Mucosa of descending colon (tissue), 3 donors: ENCODE measurements around the gene CASR. TPM values are rescaled to one million over a fixed set of nuclear protein-coding genes. Genes with fewer than 3 reads are reported as not detected.
A peak's percentile ranks its signal among the peaks of the same experiment; 100 is the strongest.

Source experiments
- ATAC-seq: fragments of 200-7000 bp; cut with Tn5 transposase; one replicate; pipeline ENCODE4 v1.9.1; 2020; ENCODE audit warnings: mild to moderate bottlenecking, moderate library complexity
- DNase-seq, 3 donors: peaks; one replicate each; pipeline ENCODE4 v3.0.0-alpha.2; 2020
- H3K36me3 ChIP-seq: fragments of 200-600 bp; one replicate; pipeline ENCODE4 v1.8.0; 2021; ENCODE audit warnings: low read depth, mild to moderate bottlenecking
- H3K4me1 ChIP-seq: fragments of 200-600 bp; one replicate; pipeline ENCODE4 v1.8.0; 2021; ENCODE audit warnings: low read depth, mild to moderate bottlenecking
- H3K4me3 ChIP-seq: fragments of 200-600 bp; one replicate; pipeline ENCODE4 v1.8.0; 2021; ENCODE audit warnings: mild to moderate bottlenecking
- H3K9me3 ChIP-seq: fragments of 200-600 bp; one replicate; pipeline ENCODE4 v1.8.0; 2021; ENCODE audit warnings: mild to moderate bottlenecking
- intact Hi-C, 2 donors: fragments of 100-400 bp; cut with DNase I in 1 of 2; cut with micrococcal nuclease in 1 of 2; formaldehyde crosslinking; loops; one replicate each; pipeline versions ENCODE4 v1.11.0 to v1.11.1; 2022; cut with DNase I, micrococcal nuclease
- total RNA-seq, 3 donors: library from RNA; stranded (reverse); fragmentation: NEBNext Ultra II Directional in 2 of 3; extraction: Animal tissue kit (Norgen Biotek cat#: 25700) in 2 of 3; gene quantifications; one replicate each; pipeline versions ENCODE4 v1.2.1 to v1.2.4, GENCODE V29; 2021 to 2023
- TF ChIP-seq, protein P1 (sequence below): fragments of 200-600 bp; IDR thresholded peaks from one replicate; pipeline ENCODE4 v1.8.0; 2022; ENCODE audit warnings: antibody characterized with exemption, mild to moderate bottlenecking
- donor health status: DM: no; HTN: no; CAD: no; lungs with moderate emphysema.
- donor health status: DM: no; HTN: no; CAD: no.
- donor health status: DM: no; HTN: yes; CAD: no.

The CASR gene
- total RNA-seq, 3 donors from 2014 or later: 0.32 to 1.2 (median 0.36) TPM

DNA sequence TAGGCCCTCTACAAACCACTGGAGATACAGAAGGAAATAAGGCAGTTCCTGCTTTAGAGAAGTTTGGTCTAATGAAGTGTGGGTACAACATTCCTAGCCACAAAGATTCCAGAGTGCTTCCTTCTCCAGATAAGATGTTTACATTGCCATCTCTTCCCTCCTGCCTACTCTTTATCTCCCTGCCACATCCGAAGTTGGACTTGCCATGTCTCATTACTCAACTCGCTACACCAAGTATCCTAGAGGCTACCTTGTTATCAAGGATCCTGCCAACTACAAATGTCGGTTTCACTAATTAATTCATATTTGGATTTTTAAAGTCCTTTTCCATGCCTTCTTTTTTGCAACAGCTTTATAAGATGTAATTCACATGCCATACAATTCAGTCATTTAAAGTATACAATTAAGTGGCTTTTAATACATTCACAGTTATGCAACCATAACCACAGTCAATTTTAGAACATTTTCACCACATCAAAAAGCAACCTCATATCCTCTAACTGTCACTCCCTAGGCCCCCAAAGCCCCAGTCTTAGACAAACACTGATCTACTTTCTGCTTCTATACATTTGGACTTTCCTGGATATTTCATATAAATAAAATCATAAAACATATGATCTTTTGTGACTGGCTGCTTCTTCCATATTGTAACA is 87.9 kb downstream of the CASR start:
- ATAC-seq: peak; percentile 31
- Histone ChIP-seq H3K9me3 (no peaks in the 10 kb centered on the region), H3K36me3 (no peaks in the 10 kb centered on the region), H3K4me1 (no peaks in the 10 kb centered on the region), H3K4me3 (no peak overlapping the region)
- DNase-seq: no peak
- TF ChIP-seq, protein P1, sequence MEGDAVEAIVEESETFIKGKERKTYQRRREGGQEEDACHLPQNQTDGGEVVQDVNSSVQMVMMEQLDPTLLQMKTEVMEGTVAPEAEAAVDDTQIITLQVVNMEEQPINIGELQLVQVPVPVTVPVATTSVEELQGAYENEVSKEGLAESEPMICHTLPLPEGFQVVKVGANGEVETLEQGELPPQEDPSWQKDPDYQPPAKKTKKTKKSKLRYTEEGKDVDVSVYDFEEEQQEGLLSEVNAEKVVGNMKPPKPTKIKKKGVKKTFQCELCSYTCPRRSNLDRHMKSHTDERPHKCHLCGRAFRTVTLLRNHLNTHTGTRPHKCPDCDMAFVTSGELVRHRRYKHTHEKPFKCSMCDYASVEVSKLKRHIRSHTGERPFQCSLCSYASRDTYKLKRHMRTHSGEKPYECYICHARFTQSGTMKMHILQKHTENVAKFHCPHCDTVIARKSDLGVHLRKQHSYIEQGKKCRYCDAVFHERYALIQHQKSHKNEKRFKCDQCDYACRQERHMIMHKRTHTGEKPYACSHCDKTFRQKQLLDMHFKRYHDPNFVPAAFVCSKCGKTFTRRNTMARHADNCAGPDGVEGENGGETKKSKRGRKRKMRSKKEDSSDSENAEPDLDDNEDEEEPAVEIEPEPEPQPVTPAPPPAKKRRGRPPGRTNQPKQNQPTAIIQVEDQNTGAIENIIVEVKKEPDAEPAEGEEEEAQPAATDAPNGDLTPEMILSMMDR: no peak
- intact Hi-C loops: no loop called here

GRCh38 chr3:122272879-122273278 is 89.4 kb downstream of the CASR start:
- H3K9me3 ChIP-seq: no peaks in the 10 kb centered on the region
- H3K4me1 ChIP-seq: no peaks in the 10 kb centered on the region
- no peaks in the 10 kb centered on the region for H3K36me3 ChIP-seq
- H3K4me3 ChIP-seq: no peak overlapping the region
- DNase-seq (no peak), ATAC-seq (no peak)
- TF ChIP-seq, protein P1: no peak
- intact Hi-C loops: no loop called here

DNA sequence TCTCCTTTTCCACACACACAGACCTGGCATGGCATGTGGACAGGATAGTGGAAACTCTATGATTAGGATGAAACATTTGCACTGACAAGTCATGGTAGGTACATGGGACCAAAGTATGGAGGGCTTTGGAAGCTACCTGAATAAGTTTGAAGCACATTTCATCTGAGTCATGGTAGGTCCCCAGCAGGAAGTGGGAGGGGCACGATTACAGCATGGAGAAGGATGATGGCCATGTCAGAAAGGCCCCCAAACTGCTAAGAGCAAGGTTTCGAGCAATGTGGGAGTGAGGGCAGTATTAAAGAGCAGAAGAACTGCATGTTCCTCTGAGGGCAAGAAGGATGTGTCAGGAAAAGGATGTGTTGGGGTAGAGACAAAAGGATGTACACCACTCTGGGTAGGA is 90.0 kb downstream of the CASR start:
- H3K36me3 ChIP-seq: no peaks in the 10 kb centered on the region
- H3K9me3 ChIP-seq: no peaks in the 10 kb centered on the region
- H3K4me1 ChIP-seq: no peaks in the 10 kb centered on the region
- no peak overlapping the region for H3K4me3 ChIP-seq
- DNase-seq: no peak
- TF ChIP-seq, protein P1: no peak
- intact Hi-C loops: no loop called here
- no peak for ATAC-seq

- Histone ChIP-seq H3K36me3 (no peaks in the 10 kb centered on the region), H3K9me3 (no peaks in the 10 kb centered on the region), H3K4me3 (no peak overlapping the region), H3K4me1 (no peaks in the 10 kb centered on the region)
- no peak for ATAC-seq
- TF ChIP-seq, protein P1: no peak
- no peak for DNase-seq
- intact Hi-C loops: no loop called here
Observed at GRCh38 chr3:122281891-122282290, 98.4 kb downstream of the CASR start.

DNA sequence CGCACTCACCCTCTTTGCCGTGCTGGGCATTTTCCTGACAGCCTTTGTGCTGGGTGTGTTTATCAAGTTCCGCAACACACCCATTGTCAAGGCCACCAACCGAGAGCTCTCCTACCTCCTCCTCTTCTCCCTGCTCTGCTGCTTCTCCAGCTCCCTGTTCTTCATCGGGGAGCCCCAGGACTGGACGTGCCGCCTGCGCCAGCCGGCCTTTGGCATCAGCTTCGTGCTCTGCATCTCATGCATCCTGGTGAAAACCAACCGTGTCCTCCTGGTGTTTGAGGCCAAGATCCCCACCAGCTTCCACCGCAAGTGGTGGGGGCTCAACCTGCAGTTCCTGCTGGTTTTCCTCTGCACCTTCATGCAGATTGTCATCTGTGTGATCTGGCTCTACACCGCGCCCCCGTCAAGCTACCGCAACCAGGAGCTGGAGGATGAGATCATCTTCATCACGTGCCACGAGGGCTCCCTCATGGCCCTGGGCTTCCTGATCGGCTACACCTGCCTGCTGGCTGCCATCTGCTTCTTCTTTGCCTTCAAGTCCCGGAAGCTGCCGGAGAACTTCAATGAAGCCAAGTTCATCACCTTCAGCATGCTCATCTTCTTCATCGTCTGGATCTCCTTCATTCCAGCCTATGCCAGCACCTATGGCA is 100.5 kb downstream of the CASR start:
- Histone ChIP-seq H3K36me3 (no peaks in the 10 kb centered on the region), H3K4me1 (no peaks in the 10 kb centered on the region), H3K9me3 (no peaks in the 10 kb centered on the region), H3K4me3 (no peak overlapping the region)
- intact Hi-C loops: no loop called here
- ATAC-seq (no peak), DNase-seq (no peak)
- TF ChIP-seq, protein P1: no peak
